GM19023 (cell line): ENCODE results near the gene APEX1.
A peak's percentile ranks its signal among the peaks of the same experiment; 100 is the strongest.

Source experiments
- ATAC-seq: cut with Tn5 transposase; IDR thresholded peaks from one replicate; pipeline ENCODE4 v1.9.1; 2021; ENCODE audit warnings: mild to moderate bottlenecking, moderate library complexity; ENCODE audit not compliant: unreplicated experiment

The APEX1 gene

DNA sequence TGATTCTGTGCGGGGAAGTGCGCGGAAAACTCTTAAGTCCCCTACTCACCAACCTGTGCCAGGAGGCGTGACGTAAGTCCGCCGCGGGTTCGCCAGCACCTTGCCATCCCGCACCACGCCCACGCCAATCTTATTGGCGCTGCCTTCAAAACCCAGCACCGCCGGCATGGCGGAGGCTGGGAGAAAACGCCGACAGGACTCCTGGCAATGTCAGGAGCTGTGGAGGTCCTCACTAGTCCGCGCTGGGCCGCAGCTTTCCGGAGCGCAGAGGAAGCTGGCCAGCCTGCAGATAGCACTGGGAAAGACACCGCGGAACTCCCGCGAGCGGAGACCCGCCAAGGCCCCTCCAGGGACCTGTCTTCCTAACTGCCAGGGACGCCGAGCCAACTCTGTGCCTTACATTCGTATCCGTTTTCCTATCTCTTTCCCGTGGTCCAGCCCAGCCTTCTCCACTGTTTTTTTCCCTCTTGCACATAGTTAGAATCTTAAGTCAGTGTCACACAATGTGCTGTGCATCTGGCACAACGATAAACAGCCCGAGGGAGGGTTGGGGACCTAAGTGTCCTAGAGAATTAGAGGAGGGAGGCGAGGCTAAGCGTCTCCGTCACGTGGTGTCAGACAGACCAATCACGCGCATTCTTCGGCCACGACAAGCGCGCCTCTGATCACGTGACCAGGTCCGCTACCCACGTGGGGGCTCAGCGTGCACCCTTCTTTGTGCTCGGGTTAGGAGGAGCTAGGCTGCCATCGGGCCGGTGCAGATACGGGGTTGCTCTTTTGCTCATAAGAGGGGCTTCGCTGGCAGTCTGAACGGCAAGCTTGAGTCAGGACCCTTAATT lies at the start of gene APEX1, which contains the start of gene OSGEP:
Gene APEX1, plus strand, starts transcription at position 711 of the 839 bp plus-strand sequence. CDS start 420 bp downstream, outside the sequence.
Gene OSGEP, minus strand, starts transcription at position 297 of the 839 bp plus-strand sequence. Its CDS starts 129 bp downstream, at position 168.
- peak; percentile 92 for ATAC-seq

DNA sequence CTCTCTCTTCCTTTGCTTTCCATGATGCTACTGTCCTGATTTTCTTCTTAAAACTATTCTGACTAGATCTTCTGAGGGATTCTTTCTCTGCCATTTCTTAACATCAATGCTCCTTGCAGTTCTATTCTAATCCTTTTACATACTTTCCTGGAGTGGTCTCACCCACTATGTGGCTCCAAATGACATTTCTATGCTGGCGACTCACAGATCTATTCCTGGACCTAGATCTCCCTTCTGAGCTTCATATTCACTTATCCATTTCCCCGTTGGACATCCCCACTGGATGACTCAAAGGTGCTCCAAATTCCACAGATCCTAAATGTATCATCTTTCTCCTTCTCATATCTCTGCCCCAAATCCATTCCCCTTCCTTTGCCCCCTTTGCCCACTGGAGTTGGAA lies 45.8 kb upstream of the APEX1 start:
- no peak for ATAC-seq

DNA sequence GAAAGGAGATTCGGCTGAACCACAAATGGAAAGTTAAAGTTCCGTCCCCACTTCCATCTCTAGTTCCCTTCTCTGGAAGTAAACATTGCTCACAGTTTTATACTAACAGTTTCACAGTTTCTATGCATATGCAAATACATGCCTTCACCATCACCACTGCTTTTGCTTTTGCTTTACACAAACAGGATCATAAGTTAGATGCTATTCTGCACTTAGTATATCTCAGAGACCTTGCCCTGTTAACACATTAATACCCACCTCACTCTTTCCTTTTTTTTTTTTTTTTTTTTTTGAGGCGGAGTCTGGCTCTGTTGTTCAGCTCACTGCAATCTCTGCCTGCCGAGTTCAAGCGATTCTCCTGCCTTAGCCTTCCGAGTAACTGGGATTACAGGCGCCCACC lies 42.6 kb upstream of the APEX1 start:
- peak; percentile 32 for ATAC-seq

DNA sequence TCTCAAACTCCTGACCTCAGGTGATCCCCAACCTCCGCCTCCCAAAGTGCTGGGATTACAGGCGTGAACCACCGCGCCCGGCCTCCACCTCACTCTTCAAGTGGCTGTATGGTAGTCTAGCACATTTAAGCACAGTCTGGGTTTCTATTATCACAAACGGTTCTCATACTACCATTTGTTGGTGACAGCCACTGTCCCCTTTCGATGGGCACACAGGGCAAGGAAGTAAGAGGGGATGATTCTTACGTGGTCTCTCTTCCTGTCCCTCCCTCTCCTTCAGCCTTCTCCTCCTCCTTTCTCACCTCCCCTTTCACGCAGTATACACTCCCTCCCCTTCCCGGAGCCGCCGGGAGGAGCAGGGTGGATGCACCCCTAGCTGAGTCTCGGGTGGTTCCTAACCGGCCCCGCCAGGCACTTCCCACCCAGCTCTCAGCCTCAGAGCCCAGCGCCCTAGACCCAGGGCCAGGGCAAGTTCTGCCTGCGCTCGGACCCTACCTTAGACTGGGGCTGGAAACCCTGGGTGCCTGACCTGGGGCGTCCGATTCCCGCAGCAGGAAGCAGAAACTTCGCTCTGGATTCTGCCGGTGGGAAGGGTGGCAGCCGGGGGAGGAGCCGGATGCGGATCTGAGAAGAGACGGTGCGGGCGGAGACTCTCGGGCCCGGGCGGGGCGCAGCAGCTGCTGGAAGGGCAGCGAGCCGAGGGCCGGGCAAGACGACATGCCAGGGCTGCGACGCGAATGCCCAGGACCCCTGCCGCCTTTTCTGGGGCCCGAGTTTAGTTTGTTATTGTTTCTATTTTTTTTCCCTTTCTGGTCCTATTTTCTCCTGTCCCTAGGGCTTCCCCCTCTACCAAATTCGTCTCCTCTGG lies 41.9 kb upstream of the APEX1 start, which contains the start of gene TEP1:
Gene TEP1, minus strand, starts transcription at position 626 of the 868 bp plus-strand sequence. CDS start 5,062 bp downstream, outside the sequence.
- ATAC-seq = peak; percentile 87

DNA sequence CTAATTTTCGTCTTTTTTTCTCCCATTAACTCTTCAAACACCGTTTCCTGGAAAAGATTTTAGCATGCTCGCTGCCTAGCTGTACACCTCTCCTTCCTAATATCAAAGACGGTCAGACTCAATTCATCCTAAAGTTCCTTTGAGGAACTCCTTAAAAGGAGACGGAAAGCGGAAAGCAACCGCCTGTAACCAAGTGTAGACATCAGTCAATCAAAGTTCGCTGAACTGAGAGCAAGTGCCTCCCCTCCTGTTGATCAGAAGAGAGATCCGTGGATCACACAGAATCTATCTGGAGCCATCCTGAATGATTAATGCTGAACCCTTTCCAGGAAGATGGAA lies 41.3 kb upstream of the APEX1 start:
- ATAC-seq = peak; percentile 40

DNA sequence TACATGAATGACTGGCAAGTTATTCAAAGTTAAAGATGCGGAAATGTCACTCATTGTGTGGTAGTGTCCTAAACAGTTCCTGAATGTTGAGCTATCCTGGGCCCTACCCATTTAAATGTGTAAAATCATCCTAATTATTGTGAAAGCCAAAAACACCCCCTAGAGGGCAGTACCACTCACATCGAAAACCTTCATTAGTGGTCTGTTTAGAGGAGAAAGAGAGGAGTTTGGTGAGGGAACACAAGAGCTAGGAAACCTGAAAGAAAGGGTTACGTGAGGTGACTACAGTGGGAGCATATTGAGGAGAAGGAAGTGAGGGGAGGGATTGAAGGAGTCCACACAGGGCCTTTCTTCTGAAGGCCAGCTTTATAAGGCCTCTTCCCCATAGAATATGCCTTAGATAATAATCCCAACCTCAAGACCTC lies 39.2 kb upstream of the APEX1 start:
- peak; percentile 43 for ATAC-seq

DNA sequence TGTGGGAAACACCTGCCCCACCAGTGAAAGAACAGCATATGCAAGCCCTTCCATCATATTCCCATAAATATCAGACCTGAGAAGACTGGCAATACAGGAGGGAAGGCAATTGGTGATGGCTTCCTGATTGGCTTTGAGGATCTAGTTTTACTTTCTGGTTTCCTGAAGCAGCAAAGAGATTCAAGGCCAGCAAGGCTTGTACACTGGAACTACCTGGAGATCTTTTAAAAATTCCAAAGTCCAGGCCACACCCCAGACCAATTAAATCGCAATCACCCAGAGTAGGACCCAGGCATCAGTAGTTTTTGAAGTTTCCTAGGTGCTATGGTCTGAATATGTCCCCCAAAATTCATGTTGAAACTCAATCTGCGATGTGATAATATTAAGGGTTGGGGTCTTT lies 38.8 kb upstream of the APEX1 start:
- ATAC-seq = no peak

DNA sequence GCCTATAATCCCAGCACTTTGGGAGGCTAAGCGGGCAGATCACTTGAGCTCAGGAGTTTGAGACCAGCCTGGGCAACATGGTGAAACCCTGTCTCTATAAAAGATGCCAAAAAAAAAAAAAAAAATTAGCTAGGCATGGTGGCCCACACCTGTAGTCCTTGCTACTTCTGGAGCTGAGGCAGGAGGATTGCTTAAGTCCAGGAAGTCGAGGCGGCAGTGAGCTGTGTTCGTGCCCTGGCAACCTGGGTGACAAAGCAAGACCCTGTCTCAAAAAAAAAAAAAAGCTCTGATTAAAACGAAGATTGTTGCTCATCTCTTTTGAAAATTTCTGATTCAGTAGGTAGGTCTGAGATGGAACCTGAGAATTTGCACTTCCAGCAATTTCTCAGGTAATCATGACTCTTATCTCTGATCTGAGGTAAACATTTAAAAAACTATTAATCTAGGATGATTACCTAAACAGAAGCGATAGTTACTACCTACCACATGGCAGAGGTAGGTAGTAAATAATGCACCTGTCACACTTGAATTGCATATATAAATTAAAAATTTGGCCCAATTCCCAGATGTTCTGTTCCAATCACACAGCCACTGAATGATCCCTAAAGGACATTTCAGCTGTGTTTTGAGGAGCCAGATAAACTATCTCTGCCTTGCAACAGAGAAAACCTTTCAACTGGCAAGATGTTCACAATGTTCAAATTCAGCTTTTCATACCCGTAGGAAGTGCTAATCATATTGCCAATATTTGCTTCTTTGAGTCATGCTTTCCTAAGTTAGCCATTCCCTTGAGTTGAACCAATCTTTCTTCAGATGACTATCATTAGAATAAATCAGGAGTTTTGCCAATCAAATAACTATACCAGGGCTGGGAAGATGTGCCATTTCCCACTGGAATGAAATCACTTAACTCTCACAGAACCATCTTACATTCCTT lies 37.5 kb upstream of the APEX1 start:
- no peak for ATAC-seq

DNA sequence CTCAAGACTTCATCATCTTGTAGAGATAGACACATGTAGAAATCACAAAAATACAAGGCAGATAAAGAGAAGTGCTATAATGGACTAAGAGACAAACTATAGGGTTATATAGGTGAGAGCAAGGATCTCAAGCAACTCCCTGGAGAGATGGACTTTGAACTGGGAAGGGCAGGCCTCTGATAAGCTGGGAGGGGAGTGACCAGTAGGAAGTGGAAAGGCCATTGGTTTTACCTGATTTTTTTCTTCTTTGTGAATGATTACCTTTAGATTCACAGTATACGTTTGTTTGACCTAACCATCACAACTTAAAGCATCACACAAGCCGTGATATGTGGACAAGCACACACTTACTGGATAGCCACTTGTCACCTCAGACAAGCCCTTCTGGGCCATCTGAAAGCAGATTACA lies 36.5 kb upstream of the APEX1 start:
- no peak for ATAC-seq

DNA sequence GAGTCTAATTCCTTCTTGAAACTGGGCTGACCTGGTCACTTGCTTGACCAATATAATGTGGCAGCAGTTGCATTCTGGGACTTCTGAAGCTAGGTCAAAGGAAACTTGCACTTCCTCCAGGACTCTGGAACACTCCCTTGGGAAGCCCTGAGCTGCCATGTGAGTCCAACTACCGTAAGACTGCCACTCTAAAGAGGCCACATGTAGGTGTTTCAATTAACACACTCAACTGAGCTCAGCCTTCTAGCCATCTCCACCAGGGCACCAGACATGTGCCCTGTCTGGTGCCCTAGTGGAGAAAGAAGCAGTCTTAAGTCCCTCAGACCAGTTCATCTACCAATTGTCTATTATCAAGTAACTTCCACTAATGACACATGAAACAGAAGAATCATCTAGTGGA lies 35.6 kb upstream of the APEX1 start:
- ATAC-seq = no peak

DNA sequence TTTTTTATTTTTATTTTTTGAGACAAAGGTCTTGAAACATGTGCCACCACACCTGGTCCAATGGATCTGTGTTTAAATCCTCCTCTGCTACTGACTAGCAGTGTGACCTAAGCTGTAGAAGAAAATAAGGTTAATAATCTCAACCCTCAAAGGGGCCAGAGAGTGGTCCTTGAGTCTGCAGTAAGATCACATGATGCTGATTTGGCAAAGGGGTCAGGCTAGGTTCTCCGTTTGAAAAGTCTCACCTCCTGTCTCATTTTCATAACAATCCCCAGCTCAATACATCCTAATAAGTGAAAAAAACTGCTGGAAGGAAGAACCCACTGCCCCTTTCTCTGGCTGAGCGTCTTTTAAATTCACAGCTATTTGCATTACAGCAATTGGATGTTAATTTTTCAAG lies 33.8 kb upstream of the APEX1 start:
- ATAC-seq = no peak

DNA sequence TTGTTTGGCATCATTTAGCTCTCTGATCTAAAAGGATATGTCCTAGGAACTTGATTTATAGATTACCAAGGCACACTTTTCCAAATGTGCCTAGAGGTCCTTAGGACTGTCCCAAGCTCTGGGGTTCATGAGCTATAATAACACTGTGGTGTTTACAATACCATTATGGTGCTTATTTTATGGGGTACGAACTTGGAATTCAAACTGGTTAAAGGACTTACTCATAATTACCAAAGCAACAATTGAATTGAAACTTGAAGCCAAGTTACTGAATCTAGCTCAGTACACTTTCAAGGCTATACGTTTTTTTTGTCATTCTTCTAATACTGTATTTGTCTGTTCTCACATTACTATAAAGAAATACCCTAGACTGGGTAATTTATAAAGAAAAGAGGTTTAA lies 32.1 kb upstream of the APEX1 start:
- no peak for ATAC-seq

DNA sequence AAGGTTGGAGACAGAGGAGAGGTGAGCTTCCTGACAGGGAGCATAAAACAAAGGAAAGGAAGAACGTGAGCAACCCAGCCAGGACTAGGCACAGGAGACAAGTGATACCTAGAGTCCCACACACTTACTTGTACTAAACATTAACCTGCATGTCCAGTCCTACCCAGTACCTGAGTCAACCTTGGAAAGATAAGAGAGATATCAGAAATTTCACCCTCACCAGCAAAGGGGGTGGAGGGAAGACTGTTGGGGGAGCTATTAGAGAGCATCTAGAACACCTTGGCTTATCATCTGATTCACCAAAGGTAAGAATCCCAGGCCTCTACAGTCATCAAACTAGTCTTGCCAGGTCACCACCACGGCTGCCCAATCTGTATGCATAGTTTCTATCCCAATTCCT lies 30.2 kb upstream of the APEX1 start:
- ATAC-seq = no peak

DNA sequence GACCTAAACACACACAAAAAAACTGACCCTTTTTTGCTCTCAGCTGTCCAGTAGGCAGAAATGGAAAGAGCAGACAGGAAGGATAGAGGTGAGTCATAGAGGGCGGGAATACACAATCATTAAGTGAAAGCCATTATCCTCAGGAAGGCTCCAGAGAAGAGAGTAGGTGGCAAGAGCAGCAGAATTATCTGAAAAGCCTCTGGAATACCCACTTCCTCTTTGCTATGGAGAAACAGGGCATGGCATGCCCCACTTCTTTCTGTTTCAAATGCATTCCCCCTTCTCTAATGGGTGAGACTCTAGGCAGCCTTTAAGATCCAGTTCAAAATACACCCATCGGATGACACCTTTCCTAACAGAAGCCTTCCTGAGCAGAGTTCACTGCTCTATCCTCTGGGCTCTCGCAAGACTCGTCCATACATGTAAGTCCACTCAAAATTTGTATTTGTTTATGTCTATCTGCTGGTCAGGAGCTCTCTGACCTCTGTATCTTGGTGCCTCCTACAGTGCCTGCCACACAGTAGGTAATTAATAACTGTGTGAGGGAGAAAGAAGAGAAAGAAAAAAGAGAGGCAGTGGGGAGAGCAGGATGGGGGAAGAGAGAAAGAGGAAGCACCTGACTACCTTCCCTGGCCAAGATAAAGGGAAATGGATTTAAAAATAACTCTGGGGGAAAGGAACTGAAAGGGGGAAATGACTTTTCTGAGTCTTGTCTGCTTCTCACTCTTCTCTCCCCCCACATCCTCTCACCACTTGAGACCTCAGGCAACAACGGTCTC lies 27.6 kb upstream of the APEX1 start:
- ATAC-seq = peak; percentile 64

DNA sequence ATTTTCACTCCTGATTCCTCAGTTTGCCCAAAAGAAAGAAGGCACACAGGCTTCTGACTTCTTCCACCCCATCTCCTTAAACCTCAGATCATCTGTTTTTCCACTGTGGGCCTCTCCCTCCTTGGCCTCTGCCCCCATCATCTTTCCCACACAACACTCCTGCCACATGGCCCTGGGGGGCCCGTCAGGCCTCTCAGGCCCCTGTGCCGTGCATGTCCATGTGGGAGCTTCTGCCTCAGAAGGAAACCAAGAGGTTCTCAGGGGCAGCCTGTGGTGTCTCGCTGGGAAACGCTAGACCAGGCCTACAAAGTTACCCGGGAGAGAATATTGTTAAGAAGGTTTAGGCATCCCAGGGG lies 27.0 kb upstream of the APEX1 start:
- ATAC-seq = peak; percentile 40

DNA sequence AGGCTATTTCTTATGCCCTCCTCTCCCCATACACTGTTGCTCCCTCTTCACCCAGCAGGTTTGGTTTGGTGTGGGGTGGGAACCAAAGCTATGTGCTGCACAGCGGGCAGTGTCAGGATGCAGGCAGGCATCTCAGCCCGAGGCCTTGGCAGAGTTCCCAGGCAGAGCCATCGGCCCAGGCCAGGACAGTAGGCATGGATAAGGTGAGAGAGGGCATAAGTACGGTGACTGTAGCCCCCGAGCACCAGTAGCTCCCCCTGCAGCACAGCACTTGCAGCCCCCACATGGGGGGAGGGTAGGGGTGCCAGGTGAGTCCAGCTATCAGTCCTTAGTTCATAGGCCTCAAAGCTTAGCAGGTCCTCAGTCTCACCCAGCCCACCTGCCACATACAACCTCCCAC lies 26.2 kb upstream of the APEX1 start:
- no peak for ATAC-seq

DNA sequence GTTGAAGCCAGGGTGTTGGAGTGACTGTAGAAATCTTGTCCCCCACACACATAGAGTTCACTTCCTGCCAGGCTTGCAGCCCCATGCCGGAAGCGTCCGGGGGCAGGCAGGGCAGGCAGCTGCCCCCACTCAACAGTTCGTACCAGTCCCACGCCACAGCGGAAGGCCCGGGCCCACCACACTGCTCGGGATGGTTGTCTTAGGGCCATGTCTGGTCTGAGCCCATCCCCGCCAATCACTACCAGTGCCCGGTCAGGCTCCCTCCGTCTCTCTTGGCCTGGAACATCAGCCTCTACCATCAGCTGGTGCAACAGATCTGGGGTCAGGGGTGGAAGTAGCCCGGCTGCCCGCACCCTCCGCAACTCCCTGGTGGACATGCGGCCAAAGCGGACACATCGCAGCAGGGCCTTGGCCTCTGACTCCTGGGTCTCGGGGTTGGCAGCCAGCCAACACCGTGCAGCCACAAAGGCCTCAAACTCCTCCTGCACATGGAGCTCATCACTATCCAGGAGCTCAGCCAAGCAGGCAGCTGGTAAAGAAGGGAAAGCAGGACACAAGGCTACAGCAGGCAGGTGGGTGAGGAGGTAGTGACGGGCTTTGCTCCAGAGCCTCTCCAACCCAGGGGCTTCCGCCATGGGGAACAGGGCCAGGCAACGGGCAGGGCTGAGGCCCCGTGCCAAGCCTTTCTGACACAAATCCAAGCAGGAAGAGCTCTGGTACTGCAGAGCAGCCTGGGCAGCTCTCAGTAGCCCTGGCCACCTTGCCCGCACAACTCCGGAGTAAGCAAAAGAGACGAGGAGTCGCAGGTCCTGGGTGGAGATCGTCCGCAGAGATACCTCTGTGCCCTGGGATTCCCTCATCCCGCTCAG lies 25.0 kb upstream of the APEX1 start:
- no peak for ATAC-seq

DNA sequence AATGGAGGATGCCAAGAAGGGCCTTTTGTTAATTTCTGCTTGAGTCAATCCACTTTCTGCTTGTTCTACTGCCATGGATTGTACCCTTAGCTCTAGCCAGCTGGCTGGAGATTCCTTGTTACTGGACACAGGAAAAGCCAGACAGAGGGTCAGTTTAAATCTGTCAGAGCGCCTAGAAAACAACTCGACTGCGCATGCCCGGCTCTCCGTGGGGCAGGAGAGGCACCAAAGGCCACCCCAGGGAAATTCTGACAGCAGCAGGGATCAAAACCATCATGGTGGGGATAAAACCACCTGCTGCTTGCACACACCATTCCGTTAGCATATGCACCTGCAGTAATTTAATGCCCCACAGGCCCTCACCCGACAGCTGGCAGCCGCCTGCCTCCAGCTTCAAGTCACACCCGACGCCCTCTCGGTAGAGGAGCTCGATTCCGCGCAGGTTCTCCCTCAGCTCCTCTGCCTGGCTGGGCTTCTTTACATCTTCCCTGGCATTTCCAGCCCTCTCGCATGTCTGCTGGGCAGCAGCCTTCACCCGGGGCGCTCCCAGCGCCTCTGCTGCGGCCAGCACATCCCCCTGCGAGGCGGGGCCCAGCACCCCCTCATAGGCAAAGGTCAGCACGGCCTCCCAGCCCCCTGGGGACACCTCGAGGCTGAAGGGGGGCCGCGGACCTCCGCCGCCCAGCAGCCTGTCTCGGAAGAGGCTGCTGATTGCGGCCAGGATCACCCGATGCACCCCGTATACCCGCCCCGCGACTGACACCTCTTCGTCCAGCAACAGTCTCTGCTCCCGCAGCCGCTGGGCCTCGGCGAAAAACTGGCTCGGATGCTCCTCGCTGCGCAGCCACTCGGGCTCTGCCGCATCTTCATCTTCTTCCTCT lies 20.1 kb upstream of the APEX1 start:
- ATAC-seq = no peak
